IPS DF 19.7 (cell line): ENCODE results near the gene SPAG5.
"Not testable (repeated sequence)": the region's sequence is repeated elsewhere in the genome, so short reads cannot be mapped to it uniquely, and the experiment has no call there.

Experiments used
- DNase-seq: peaks from one replicate; pipeline ENCODE4 v3.0.0-alpha.2; 2013; ENCODE audit warnings: low read depth, low spot score

Gene SPAG5

DNA sequence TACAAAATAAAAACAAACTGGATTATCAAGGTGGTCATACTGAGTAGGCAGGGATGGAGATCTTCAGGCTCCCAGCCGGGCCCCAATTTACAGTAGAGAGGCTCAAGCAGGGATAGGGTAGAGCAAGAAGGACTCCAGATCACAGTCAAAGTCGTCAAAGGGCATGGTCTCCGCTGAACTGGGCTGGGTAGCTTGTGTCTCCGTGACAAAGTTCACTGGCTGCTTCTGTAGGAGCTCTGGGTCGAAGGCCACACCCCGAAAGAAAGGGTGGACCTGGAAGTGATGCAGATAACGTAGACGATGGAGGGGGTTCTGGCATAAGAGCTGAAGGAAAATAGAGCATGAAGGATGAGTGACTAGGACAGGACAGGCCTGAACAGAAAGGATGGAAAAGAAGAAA lies 11.6 kb upstream of the SPAG5 start:
- DNase-seq, result no peak

DNA sequence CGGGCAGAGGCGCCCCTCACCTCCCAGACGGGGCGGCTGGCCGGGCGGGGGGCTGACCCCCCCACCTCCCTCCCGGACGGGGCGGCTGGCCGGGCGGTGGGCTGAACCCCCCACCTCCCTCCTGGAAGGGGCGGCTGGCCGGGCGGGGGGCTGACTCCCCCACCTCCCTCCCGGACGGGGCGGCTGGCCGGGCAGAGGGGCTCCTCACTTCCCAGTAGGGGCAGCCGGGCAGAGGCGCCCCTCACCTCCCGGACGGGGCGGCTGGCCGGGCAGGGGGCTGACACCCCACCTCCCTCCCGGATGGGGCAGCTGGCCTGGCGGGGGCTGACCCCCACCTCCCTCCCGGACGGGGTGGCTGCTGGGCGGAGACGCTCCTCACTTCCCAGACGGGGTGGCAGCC lies 5.2 kb upstream of the SPAG5 start:
- DNase-seq, result not testable (repeated sequence)

DNA sequence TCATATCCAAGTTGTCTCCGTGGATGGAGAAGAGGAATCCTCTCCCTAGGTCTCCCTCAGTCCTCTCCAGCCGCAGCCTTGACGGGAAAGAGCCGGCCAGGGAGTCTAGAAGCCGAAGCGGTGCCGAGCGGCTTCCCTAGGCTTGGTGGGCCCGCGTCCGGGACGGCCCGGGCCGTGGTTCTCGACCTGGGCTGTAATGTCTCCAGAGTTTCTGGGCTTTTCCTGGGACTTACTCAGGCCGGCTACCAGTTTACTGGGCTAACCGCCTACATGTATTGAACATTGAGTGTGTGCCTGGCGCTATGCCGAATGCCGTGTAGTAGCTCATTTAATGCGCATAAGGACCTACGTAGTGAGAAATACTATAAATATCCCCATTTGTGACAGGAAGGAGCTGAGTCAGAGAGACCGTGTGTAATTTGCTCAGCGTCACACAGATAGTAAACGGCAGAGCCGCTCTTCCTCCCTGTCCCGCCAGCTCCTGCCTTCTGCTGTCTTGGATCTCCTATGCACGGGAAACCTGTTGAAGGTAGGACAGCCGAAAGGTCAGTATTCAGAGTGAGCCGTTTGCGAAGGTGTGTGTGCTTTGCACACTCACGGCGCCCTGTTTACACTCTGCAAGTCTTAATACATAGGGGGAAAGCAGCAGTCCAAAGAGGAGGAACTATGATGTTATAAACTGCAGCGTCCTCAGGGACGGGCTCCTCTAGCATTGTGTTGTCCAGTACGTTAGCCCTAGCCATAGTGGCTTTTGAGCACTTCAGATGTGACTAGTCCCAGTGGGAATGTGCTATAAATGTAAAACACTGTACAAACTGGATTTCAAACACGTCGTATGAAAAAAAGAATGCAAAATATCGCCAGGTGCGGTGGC lies 723 bp upstream of the SPAG5 start:
- DNase-seq, result no peak

DNA sequence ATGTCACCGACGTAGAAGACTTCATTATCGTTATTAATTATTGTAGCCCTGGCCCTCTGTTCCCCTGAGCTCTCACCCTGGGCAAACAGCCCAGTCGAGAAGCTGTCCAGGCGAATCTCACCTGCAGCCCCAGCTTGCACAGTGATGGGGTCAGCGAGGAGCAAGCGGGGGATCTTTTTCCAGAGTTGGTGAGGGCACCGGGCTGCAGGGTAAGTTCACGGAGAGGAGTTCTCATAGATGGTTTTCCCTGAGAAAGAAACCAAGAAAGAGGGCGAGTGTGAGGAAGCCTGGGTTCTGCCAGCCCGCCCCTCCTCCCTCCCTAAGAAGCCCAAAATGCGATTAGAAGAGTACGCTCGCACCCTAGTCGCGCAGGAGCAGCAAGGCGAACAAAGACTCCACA lies 436 bp downstream of the SPAG5 start:
- no peak for DNase-seq

DNA sequence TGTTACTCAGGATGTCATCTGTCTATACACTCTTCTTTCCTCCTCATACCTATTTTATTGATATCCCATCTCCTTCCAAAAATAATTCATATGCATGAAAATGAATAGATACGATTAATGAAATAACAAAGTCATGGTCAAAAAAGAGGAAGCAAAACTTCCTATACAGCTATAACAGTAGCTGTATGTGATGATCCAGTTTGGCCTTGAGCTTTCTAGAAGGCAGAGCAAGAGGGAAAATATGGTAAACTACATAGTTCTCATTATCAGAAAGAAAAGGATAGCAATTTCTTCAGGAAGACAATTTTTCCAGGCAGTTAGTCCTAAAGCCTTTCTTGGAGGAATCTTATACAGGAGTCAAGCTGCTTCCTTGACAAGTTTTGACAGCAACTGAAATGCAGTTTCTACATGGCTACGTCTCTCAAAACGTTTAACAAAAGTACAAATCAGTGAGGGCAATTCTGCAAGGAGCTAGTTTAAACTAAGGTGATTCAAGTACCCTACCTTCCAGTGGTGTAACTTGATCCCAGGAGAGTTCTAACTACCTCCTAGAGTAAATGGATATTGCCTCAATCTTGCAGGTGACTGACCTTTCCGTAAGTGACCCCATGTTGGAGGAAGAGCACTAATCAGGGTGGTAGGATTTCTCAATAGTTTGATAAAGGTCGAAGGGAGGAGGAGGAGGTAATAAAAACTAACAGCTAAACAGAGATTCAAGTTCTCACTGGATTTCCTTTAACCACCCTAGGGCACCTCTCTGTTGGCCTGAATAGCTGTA lies 1.0 kb downstream of the SPAG5 start:
- DNase-seq, result no peak

DNA sequence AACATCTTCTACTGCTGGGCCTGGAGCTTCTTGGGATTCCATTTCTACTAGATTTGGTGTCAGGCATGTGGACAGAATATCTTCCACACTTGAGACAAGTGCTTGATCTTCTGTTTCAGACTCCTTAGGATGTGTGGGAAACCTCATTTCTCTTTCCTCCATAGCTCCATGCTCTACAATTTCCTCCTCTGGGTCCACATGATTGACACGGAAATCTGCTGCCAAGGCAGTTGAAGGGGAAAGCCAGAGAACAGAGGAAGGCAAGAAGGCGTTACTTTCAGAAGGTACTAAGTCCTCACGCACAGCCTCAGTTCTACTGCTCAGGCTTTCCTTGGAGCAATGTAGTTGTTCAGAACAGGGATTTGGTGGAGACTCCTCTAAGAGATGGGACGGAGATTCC lies 6.6 kb downstream of the SPAG5 start:
- DNase-seq, result no peak

DNA sequence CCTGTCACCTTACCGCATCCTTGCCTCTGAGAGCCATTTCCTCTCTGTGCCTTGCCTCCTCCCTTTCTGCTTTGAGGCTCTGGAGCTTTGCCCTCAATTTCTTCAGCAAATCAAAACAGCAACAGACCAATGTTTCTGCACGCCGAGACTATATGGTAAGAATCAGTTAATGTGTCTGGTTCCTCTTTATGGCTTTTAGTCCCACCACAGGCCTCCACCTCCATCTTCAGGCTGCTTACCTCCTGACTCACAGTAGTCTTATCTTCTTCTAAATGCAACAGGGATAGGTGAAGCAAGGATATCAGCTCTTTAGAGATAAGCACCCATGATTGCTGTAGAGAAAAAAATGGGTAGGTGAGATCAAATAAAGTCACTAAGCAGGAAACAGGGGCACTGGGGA lies 13.0 kb downstream of the SPAG5 start:
- DNase-seq, result no peak

DNA sequence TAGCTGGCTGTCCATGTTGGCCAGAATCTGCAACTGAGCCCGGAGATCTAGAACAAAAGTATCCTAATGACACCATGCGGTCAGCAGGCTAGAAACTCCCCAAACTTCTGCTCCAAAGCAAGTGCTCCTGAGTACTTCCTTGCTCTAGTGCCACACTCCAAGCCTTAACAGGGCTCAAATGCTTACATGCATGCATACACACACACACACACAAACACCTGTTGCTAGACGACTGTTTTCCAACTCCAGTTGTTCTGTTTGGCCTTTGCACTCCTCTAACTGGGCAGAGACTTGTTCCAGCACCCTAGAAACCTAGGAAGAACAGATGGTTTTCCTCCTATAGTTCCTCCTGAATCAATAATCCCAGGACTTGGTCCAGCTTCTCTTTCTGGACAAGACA lies 14.4 kb downstream of the SPAG5 start:
- no peak for DNase-seq

DNA sequence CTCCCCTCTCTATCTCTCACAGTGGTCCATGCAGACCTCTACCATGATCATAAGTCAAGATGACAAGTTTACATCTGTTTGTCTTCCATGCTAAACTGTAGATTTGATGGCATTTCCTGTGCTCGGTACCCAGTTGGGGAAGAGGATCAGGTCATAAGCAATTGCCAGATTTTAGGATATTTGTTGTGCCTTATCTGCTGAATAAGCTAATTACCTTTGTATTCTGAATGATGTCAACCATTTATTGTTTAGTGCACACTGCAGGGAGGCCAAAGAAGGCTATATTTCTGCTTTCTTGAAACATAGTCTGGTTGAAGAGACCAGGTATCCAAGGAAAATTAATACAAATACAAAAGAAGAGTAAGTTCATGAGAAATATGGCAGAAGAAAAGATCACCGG lies 16.3 kb downstream of the SPAG5 start:
- no peak for DNase-seq

DNA sequence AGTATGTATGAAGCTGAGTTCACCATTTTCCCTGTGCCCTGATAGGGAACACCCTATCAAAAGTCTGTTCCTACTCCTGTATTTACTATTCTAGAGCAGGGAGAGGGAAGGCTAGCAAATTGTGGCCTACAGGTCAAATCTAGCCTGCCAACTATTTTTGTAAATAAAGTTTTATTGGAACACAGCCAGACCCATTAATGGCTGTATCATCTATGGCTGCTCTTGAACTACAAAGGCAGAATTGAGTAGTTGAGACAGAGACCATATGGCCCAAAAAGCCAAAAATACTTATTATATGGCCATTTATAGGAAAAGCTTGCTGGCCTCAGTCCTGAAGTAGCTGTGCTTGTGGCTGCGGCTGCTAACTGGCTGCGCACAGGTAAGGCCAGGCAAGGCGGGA lies 17.9 kb downstream of the SPAG5 start:
- no peak for DNase-seq

DNA sequence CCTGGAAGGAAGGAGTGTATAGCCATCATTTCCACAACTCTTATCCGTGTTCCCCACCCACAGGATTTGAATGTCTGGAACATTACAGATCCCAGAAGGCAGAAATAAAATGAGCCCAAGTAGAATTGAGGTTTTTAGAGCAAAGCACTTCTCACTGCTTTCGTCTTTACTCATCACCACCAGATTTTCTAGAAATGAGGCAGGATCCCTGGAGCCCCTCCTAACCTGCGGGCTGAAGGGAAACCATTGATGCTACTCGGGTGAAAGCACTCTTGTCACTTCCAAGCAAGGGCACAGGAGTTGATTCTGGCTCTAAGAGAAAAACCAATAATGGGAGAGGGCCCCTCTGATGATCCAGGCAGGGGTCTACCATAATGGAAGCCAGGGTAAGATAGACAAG lies 19.3 kb downstream of the SPAG5 start:
- DNase-seq, result no peak

DNA sequence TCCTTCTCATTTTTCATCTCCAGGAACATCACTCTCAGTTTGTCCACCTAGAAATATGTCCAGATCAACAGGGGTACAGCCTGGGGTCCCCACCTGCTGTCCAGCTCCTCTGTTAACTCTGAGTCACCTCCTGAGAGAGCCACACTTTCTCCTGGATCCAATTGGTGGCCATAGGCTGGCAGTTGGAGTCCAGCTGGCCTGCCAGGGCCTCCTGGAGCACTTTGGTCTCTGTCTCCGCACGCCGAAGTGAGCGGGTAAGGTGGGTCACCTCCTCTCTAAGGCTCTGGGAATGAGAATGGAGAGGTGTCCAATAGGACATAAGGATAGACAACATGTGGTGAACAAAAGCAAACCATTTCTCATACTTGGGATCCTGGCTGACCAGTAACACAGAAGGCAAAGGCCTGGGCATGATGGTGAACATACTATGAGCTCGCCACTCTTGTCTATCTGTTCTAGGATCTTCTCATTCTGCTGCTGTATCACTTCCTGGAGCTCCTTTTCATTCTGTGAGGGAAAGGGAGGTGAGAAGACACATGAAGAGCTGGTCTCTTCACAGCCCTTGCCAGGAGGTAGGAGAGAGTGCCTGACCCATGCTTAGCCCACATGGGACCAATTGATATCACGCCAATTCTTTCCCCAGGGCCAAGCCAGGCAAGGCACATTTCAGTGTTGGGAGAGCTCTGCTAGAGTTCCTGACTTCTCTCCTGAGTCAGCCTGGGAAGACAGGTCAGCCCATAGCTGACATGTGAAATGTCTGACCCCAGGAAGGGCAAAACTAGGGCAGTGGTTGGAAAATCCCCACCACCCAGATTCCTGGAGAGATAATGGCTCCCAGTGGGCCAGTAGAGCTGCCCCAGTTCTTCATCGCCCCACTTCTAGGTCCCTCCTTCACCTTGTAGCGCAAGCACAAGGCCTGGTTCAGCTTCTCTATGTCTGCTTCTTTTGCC lies 20.3 kb downstream of the SPAG5 start:
- DNase-seq, result no peak

DNA sequence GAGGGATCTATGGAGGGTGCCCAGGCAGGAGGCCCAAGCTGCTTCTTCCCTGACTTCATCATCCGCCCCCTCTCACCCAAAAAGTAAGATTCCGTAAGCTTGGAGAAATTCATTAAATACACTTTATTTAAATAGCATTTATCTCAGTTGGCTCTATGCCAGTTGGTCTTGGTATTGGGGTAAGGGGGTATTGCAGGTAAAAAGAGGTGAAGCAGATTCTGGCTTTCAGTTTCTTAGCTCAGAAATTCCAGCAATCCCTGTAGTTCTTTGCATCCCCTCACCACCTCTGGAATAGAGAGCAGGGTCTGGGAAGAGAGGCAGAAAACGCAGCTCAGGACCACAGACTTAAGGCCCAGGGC lies 21.4 kb downstream of the SPAG5 start:
- DNase-seq, result no peak

DNA sequence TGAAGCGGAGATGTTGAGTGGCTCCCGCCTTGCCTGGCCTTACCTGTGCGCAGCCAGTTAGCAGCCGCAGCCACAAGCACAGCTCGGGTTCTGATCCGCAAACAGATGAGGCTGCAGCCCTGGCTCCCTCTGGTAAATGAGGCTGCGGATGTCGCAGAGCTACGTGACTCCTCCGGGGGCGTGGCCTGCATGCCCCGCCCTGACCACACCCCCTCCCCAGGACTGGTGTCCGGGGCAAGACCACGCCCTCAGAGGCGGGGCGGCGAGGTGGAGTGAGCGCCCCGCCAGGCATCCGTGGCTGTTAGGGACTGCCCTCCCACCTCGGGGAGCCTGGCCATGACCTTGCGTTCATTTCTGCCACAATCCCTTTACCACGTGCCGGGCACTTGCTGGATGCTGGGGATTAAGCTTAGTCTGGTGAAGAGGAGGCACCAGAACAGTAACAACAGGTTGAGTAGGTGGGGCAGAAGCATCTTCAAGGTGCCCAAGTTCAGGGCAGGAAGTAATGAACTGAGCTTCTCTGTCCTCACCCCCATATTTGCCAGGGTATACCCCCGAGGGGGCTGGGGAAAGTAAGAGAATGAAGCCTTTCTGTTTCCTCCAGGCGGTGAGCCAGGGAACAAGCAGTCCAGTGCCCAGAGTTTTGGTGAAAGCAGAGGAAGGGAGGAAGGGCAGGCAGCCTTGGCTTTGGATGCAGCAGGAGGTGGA lies 21.9 kb downstream of the SPAG5 start, which contains the start of gene ALDOC:
Gene ALDOC, minus strand, starts transcription at position 138 of the 708 bp plus-strand sequence. CDS start 1,363 bp downstream, outside the sequence.
- peak; percentile 84 for DNase-seq

DNA sequence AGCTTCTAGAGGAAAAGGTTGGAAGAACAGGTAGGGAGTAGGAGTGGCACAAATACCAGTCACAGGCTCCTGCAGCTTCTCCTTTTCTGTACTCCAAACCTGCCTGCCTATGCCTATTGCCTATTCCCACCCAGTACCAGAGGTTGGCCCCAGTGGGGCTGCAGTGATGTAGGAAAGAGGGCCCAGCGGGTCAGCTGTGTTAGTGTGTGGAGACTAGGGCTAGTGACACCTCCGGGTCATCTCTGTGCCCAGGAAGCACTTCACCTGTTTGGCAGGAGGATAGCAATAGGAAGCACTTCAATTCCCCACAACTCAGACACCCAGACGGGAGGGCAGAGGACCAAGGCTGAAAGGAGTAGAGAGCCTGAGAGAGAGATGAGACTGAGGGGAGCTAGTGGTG lies 22.8 kb downstream of the SPAG5 start:
- DNase-seq, result not testable (repeated sequence)

DNA sequence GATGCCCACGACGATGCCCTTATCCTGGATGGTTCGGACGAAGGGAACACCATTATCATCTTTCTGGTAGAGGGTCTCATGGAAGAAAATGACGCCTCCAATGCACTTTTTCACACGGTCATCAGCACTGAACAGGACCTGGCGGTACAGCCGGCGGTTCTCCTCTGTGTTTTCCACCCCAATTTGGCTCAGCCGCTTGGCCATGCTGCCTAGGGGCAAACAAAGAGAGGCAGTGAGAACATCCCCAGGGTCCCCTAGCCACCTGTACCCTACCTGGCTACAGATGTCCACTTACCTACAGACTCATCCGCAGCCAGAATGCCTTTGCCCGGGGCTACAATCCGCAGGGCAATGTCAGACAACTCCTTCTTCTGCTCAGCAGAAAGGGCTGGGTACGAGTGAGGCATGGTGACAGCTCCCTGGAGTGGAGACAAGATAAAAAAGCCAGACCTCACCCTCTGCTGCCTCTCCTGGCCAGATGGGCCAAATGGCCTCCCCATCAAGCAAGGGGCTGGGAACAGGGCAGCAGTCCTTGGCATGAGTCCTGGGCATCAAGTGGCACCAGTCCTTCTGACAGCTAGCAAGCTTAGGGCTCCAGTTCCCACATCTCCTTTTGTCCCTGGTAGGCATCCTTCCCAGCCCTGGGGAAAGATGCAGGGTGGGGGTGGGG lies 23.6 kb downstream of the SPAG5 start:
- DNase-seq, result no peak

DNA sequence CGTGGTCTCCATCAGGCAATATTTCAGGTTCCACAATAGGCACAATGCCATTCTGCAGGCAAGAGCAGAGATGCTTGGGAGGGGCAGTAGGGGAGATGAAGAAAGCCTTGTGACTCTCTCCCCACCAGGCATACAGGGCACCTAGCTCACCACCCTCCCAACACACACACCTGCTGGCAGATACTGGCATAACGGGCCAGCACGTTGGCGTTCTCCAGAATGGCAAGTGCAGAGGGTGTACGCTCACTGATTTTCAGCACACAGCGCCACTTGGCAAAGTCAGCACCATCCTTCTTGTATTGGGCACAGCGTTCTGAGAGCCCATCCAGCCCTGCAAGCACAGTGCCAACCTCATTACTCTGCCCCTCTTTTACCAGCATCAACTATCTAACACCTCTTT lies 24.3 kb downstream of the SPAG5 start:
- no peak for DNase-seq

DNA sequence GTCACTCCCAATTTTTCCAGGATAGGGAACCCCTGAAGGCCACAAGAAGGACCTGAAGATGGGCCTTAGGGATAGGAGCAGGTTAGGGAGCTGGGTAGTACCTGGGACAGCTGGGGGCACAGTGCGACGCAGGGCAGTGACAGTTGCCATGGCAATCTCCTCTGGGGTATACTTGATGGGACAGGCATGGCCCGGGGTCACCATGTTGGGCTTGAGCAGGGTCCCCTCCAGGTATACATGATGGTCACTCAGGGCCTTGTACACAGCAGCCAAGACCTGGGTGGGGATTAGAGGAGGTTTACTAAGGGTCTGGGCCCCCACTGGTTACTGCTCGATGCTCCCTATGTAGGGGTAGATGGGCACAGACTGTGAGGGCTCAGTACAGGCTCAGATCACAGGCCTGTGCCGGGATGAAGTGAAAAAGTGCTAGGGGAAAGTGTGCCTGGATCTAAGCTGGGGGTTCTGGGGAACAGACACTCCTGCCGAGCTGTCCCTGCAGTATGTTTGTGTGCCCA lies 24.8 kb downstream of the SPAG5 start:
- no peak for DNase-seq

DNA sequence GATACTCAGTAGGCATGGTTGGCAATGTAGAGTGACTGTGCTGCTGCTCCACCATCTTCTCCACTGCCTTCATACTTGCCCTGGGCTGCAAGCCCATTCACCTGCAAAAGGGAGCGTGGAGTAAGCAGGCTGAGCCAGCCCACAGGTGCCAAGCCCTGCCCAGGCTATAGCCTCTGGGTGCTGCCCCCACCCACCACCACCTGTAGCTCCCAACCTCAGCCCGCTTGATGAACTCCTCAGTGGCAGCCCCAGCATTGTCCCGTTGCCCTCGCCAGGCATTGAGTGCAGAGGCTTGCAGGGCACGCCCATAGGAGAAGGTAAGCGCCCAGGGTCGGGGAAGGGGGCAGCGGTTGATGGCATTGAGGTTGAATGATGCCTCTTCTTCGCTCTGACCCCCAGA lies 25.3 kb downstream of the SPAG5 start:
- DNase-seq, result no peak

DNA sequence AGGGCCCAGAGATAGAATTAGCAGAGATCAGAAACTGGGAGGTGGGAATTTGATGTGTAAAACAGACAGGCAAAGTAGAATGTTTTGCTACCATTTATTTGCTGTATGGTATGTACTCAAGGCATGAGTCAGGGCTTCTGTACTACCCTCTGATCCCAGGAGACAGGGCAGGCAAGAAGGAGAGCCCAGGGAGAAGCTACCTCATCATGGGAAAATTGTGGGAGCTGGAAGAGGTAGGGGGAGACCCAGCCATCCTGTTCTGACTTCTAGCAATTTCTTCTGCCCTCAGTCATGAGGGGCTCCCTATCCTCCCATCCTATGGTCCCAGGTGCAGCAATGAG lies 25.8 kb downstream of the SPAG5 start:
- DNase-seq, result no peak
